ENCODE results near the gene KRTAP5-8. TPM values are rescaled to one million over a fixed set of nuclear protein-coding genes. Genes with fewer than 3 reads are reported as not detected.

Gene KRTAP5-8
- total RNA-seq, 1 experiment from 2014 or later = not detected

DNA sequence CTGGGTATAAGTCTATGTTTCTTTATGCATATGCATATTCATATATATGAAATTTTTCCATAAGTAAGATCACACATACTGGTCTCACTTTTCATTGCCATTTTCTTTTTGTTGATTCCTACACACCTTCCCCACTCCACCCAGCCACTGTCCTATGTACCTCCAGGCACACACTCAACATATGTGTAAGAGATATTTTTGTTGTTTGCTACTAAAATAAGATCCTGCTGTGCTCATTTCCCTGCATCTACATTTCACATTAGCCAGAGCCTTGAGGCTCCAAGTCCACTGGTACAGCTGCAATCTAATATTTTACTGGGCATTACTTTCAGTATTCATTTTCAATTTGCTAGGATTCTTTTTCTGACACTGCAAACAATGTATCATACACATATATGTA is 19.4 kb downstream of the KRTAP5-8 start:
- Histone ChIP-seq H3K23ac (ENCODE audit: insufficient read length, low read depth, low read length) (no peak overlapping the region), H3T11ph (ENCODE audit: low read length) (no peak overlapping the region), H2BK120ac (ENCODE audit: low read depth, low read length, poor library complexity, severe bottlenecking) (no peak overlapping the region), H3K14ac (ENCODE audit: insufficient read depth, low read length) (no peak overlapping the region), H3K4me1 (ENCODE audit: insufficient read depth, low read length) (no peaks in the 10 kb centered on the region), H3K79me1 (ENCODE audit: insufficient read depth, low read depth, low read length, poor library complexity, severe bottlenecking) (no peaks in the 10 kb centered on the region), H2BK15ac (ENCODE audit: low read depth, low read length) (no peak overlapping the region), H4K5ac (ENCODE audit: insufficient read length, low read depth, low read length) (no peak overlapping the region), H4K20me1 (ENCODE audit: control insufficient read depth, insufficient read depth, insufficient read length) (no peaks in the 10 kb centered on the region), H3K27me3 (ENCODE audit: insufficient read depth, low read length) (no peaks in the 10 kb centered on the region), H3K4me2 (ENCODE audit: insufficient read depth, insufficient read length, low read length) (no peak overlapping the region), H2BK12ac (ENCODE audit: insufficient read length, low read depth, low read length) (no peak overlapping the region), H3K18ac (ENCODE audit: insufficient read length, low read depth, low read length) (no peak overlapping the region), H2BK5ac (ENCODE audit: insufficient read length, low read length) (no peak overlapping the region), H2BK20ac (ENCODE audit: low read depth, low read length, poor library complexity, severe bottlenecking) (no peak overlapping the region), H4K8ac (replicated peaks; ENCODE audit: insufficient read length, low read depth, low read length) (no peak overlapping the region), H2AK5ac (ENCODE audit: insufficient read length, low read length) (no peak overlapping the region), H3K56ac (ENCODE audit: insufficient read length, low read depth, low read length) (no peak overlapping the region), H3K27ac (ENCODE audit: insufficient read length, low read depth, low read length) (no peak overlapping the region), H3K9me3 (ENCODE audit: control insufficient read depth, low read depth, low read length) (no peaks in the 10 kb centered on the region), H4K91ac (ENCODE audit: insufficient read length, low read depth, low read length) (no peak overlapping the region), H3K9ac (ENCODE audit: extremely low read depth, insufficient read length, low read length) (no peak overlapping the region), H3K4ac (ENCODE audit: low read depth, low read length) (no peak overlapping the region), H3K23me2 (ENCODE audit: insufficient read length, low read depth, low read length, poor library complexity, severe bottlenecking) (no peaks in the 10 kb centered on the region), H2AFZ (ENCODE audit: low read length) (no peak overlapping the region), H3K79me2 (ENCODE audit: insufficient read depth, low read length) (no peaks in the 10 kb centered on the region)
- TF ChIP-seq, protein P1, sequence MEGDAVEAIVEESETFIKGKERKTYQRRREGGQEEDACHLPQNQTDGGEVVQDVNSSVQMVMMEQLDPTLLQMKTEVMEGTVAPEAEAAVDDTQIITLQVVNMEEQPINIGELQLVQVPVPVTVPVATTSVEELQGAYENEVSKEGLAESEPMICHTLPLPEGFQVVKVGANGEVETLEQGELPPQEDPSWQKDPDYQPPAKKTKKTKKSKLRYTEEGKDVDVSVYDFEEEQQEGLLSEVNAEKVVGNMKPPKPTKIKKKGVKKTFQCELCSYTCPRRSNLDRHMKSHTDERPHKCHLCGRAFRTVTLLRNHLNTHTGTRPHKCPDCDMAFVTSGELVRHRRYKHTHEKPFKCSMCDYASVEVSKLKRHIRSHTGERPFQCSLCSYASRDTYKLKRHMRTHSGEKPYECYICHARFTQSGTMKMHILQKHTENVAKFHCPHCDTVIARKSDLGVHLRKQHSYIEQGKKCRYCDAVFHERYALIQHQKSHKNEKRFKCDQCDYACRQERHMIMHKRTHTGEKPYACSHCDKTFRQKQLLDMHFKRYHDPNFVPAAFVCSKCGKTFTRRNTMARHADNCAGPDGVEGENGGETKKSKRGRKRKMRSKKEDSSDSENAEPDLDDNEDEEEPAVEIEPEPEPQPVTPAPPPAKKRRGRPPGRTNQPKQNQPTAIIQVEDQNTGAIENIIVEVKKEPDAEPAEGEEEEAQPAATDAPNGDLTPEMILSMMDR (conservative IDR thresholded peaks at IDR 0.05) = no peak
- H3K9me3 Mint-ChIP-seq = peaks cover 24 to 25% of the 10 kb centered on the region in 2 experiments
- H3K27me3 Mint-ChIP-seq (ENCODE audit: low read depth) = peaks cover 9% of the 10 kb centered on the region
- no peak for DNase-seq
- H3K36me3 Mint-ChIP-seq (ENCODE audit: insufficient read depth in 1 of 3, low read depth in 3 of 3) = peaks cover 2 to 6% (median 5%) of the 10 kb centered on the region in 3 experiments; a peak in 4 of 7 replicates
- no peak overlapping the region for H3K27ac Mint-ChIP-seq
- H3K4me3 Mint-ChIP-seq = no peak overlapping the region
- H3K4me1 Mint-ChIP-seq = peaks cover 0 to 3% of the 10 kb centered on the region in 2 experiments; a peak in 1 of 4 replicates

All from H9 (cell line).